ENCODE results near the gene PIM1.

Gene PIM1

DNA sequence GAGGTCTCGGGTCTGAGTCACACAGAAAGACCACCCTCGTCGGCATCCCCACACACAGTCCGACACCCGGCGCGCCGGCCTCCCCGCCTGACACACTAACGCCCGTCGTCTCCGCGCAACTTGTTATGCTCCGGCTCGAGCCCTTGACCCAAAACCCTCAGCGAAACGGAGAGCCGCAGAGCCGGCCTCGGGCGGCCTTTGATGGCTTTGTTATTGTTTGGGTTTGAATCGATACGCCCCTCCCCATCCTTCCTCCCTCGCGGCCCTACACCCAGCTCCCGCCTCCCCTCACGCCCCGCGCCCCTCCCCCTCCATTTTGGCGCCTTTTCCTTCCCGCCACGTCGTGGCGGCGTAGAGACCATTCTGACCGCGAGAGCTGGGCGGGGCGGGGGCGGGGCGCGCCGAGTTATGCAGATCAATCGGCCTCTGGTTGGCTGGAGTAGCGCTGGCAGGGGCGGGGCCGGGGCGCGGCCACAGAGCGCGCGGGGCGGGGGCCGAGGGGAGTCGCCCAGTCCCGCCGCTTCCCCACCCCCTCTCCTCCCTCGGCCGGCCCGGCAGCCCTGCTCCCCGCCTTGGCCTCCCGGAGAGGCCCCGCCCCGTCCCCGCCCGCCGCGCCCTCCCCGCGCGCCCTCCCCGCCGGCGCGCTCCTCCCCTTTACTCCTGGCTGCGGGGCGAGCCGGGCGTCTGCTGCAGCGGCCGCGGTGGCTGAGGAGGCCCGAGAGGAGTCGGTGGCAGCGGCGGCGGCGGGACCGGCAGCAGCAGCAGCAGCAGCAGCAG is at the start of gene PIM1:
Gene PIM1 (plus strand): TSS at position 657 of the 777 bp plus-strand sequence. CDS start 424 bp downstream, outside the sequence.
- peak; percentile 99 for DNase-seq (ENCODE audit: low spot score)
- Histone ChIP-seq H3K27ac (peak within 1 kb of the TSS; percentile 97 to 99), H3K4me3 (peak within 1 kb of the TSS; percentile 90)
- TF ChIP-seq, protein P1, sequence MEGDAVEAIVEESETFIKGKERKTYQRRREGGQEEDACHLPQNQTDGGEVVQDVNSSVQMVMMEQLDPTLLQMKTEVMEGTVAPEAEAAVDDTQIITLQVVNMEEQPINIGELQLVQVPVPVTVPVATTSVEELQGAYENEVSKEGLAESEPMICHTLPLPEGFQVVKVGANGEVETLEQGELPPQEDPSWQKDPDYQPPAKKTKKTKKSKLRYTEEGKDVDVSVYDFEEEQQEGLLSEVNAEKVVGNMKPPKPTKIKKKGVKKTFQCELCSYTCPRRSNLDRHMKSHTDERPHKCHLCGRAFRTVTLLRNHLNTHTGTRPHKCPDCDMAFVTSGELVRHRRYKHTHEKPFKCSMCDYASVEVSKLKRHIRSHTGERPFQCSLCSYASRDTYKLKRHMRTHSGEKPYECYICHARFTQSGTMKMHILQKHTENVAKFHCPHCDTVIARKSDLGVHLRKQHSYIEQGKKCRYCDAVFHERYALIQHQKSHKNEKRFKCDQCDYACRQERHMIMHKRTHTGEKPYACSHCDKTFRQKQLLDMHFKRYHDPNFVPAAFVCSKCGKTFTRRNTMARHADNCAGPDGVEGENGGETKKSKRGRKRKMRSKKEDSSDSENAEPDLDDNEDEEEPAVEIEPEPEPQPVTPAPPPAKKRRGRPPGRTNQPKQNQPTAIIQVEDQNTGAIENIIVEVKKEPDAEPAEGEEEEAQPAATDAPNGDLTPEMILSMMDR (IDR thresholded peaks at IDR 0.05), result no peak

DNA sequence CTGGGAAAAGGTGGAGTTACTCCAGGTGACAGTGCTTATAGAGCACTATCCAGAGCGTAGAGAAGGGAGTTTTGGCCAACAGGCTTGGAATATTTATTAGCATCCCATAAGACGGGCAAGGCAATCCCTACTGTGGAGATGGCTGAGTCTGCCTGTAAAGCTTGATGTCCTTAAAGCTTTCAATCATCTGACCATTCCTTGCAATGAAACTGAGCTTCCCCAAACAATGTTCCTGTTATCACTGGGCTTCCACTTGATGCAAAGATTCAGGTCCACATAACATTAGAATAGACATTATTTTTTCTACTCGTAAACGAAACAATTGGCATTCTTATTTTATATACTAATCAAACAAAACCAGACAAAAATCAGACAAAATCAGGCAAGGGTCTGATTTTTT is 48.4 kb upstream of the PIM1 start:
- DNase-seq (ENCODE audit: low spot score), result no peak
- no peak overlapping the region for H3K27ac ChIP-seq
- no peak overlapping the region for H3K4me3 ChIP-seq
- TF ChIP-seq, protein P1 (IDR thresholded peaks at IDR 0.05), result no peak

DNA sequence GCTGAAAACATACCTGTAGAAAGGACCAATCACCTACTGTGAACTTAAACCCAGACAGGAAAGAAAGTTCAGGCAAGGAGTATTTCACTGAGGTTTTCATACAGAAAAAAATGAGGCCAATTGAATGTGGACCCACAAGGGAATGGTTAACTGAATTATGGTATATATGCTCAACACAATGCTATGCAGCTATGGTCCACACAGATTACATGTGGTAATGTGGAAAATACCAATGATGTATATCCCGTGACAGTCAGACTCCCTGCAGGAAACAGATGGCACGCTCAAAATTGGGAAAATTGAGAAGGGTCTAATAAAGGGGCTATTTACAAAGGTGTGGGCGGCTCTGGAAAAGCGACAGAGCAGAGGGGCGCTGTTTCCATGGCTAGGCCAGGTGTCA is 47.1 kb upstream of the PIM1 start:
- no peak overlapping the region for H3K27ac ChIP-seq
- TF ChIP-seq, protein P1 (IDR thresholded peaks at IDR 0.05), result no peak
- H3K4me3 ChIP-seq, result no peak overlapping the region
- DNase-seq (ENCODE audit: low spot score), result no peak

DNA sequence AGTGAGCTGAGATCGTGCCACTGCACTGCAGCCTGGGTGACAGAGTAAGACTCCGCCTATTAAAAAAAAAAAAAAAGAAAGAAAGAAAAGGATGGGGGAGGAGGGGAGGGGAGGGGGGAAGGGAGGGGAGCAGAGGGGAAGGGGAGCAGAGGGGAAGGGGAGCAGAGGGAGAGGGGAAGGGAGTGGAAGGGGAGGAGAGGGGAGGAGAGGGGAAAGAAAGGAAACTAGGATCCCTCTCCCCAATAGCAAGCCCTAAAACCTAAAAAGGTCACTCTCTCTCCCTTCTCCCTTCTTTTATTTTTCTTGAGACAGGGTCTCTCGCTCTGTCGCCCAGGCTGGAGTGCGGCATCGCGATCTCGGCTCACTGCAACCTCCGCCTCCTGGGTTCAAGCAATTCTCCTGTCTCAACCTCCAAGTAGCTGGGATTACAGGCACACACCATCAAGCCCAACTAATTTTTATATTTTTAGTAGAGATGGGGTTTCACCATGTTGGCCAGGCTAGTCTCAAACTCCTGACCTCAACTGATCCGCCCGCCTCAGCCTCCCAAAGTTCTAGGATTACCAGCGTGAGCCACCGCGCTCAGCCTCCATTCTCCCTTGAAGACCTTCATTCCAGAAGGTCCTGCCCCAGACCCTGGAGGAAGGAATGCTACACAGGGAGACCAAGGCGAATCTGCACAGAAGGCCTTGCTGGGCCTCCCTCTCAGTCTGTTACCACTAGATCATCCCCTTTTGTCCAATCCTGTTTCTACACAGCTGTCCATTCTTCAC is 45.8 kb upstream of the PIM1 start:
- no peak overlapping the region for H3K27ac ChIP-seq
- TF ChIP-seq, protein P1 (IDR thresholded peaks at IDR 0.05), result no peak

GRCh38 chr6:37125774-37126492 is 44.0 kb upstream of the PIM1 start:
- no peak for DNase-seq (ENCODE audit: low spot score)
- Histone ChIP-seq H3K27ac (no peak overlapping the region), H3K4me3 (no peak overlapping the region)
- TF ChIP-seq, protein P1 (IDR thresholded peaks at IDR 0.05), result no peak

More for the DNA sequence above, 45.8 kb upstream of the PIM1 start:
- no peak overlapping the region for H3K4me3 ChIP-seq
- DNase-seq (ENCODE audit: low spot score), result no peak

- Histone ChIP-seq H3K27ac (no peak overlapping the region), H3K4me3 (no peak overlapping the region)
- DNase-seq (ENCODE audit: low spot score), result no peak
- TF ChIP-seq, protein P1 (IDR thresholded peaks at IDR 0.05), result no peak
These were observed 43.4 kb upstream of the PIM1 start for GRCh38 chr6:37126493-37126958.

Measured in coronary artery (tissue), 2 donors.